GM12878 (cell line): ENCODE data around the gene PLD5. TPM values are rescaled to one million over a fixed set of nuclear protein-coding genes. Genes with fewer than 3 reads are reported as not detected.

Experiments used
- ATAC-seq: fragments of 200-7000 bp; cut with Tn5 transposase; 3 replicates; pipeline ENCODE4 v1.9.1; 2020; ENCODE audit warnings: mild to moderate bottlenecking, moderate library complexity
- BruUV-seq: library from RNA; stranded (reverse); fragments of 400-500 nt; replicated peaks from 2 replicates; lab custom pipeline; 2021; lab: Mats Ljungman, UMichigan
- CTCF ChIA-PET: fragments of 300-600 bp; sonication (Branson Sonifier 250); formaldehyde crosslinking; extraction: SDS; loops from one replicate; lab custom pipeline; 2021; ENCODE audit warnings: inconsistent platforms; lab: Yijun Ruan, JAX
- POLR2A ChIA-PET: fragments of 350-600 bp; formaldehyde crosslinking; extraction: SDS; loops from one replicate; lab custom pipeline; 2021; ENCODE audit warnings: inconsistent platforms; lab: Charles Lee
- RAD21 ChIA-PET: fragments of 300-600 bp; sonication (Branson Sonifier 250); formaldehyde crosslinking; loops from one replicate; lab custom pipeline; 2023; ENCODE audit warnings: antibody characterized with exemption; ENCODE audit not compliant: unreplicated experiment; lab: Charles Lee
- SMC1A ChIA-PET: fragments of 300-600 bp; sonication (Branson Sonifier 250); formaldehyde crosslinking; loops from one replicate; lab custom pipeline; 2023; ENCODE audit not compliant: unreplicated experiment, uncharacterized antibody; lab: Charles Lee
- DNase-seq: peaks from one replicate; pipeline ENCODE4 v3.0.0-alpha.2; 2011; ENCODE audit warnings: low read depth, low spot score
- FAIRE-seq: peaks from 3 replicates; lab custom pipeline; 2011; peaks lifted over from hg19 to GRCh38; lab: Jason Lieb, UNC
- H2AFZ ChIP-seq: 2 replicates; pipeline ENCODE4 v1.6.0; 2011; ENCODE audit warnings: low read depth, low read length, control low read depth; ENCODE audit not compliant: control insufficient read depth
- H3K27ac ChIP-seq: 2 replicates; pipeline ENCODE4 v1.5.1; 2011; ENCODE audit warnings: control low read depth; ENCODE audit not compliant: control insufficient read depth, insufficient read depth
- H3K27me3 ChIP-seq, 2 experiments: replicated peaks in 1 of 2; 2 replicates each; pipeline versions ENCODE4 v1.6.0 to v1.6.1; 2011; ENCODE audit warnings: low read length in 1 of 2; ENCODE audit not compliant: control insufficient read depth in 2 of 2, insufficient read depth in 2 of 2
- H3K36me3 ChIP-seq, 2 experiments: 2 replicates each; pipeline ENCODE4 v1.5.1; 2011; ENCODE audit warnings: low read length in 1 of 2; ENCODE audit not compliant: control insufficient read depth in 2 of 2, insufficient read depth in 2 of 2
- H3K4me1 ChIP-seq: 2 replicates; pipeline ENCODE4 v1.6.1; 2011; ENCODE audit warnings: mild to moderate bottlenecking, low read length, moderate library complexity, mixed read lengths; ENCODE audit not compliant: control insufficient read depth, insufficient read depth
- H3K4me2 ChIP-seq: 2 replicates; pipeline ENCODE4 v1.6.0; 2011; ENCODE audit warnings: control low read depth; ENCODE audit not compliant: control insufficient read depth, insufficient read depth
- H3K4me3 ChIP-seq: fragments of 200-600 bp; sonication (generic); 2 replicates; pipeline ENCODE4 v1.5.1; 2016
- H3K79me2 ChIP-seq: 2 replicates; pipeline ENCODE4 v1.6.0; 2011; ENCODE audit warnings: low read length; ENCODE audit not compliant: control insufficient read depth, insufficient read depth
- H3K9ac ChIP-seq: 2 replicates; pipeline ENCODE4 v1.8.0; 2011; ENCODE audit warnings: low read length, control low read depth, mixed read lengths; ENCODE audit not compliant: control insufficient read depth, insufficient read depth
- H3K9me3 ChIP-seq: replicated peaks from 3 replicates; pipeline ENCODE4 v1.5.1; 2011; ENCODE audit warnings: mild to moderate bottlenecking, low read length; ENCODE audit not compliant: control insufficient read depth, insufficient read depth
- H4K20me1 ChIP-seq: 2 replicates; pipeline ENCODE4 v1.6.0; 2011; ENCODE audit not compliant: control insufficient read depth, insufficient read depth
- BHLHE40 ChIP-seq, 2 experiments: fragments of 450-650 bp in 1 of 2; IDR thresholded peaks; 2 replicates each; pipeline ENCODE4 v1.6.1; 2011 to 2017; ENCODE audit warnings: low read depth in 2 of 2, borderline replicate concordance in 1 of 2, improper control_type of control experiment in 1 of 2, low read length in 1 of 2, mild to moderate bottlenecking in 1 of 2
- GATAD2B ChIP-seq: fragments of 450-650 bp; conservative IDR thresholded peaks from 2 replicates; pipeline ENCODE4 v1.6.1; 2017; ENCODE audit warnings: low read depth, mild to moderate bottlenecking, moderate library complexity
- NR2F1 ChIP-seq: fragments of 450-650 bp; conservative IDR thresholded peaks from 2 replicates; pipeline ENCODE4 v1.6.1; 2017; ENCODE audit warnings: mild to moderate bottlenecking
- PAX8 ChIP-seq: fragments of 450-650 bp; IDR thresholded peaks from 2 replicates; pipeline ENCODE4 v1.6.1; 2017; ENCODE audit warnings: mild to moderate bottlenecking, moderate library complexity
- SPI1 ChIP-seq: IDR thresholded peaks from 2 replicates; pipeline ENCODE4 v1.6.1; 2011; ENCODE audit warnings: low read depth, mild to moderate bottlenecking, low read length, moderate library complexity, borderline replicate concordance; ENCODE audit not compliant: insufficient read depth
- ZBED1 ChIP-seq: IDR thresholded peaks from 2 replicates; pipeline ENCODE4 v1.6.1; 2016; ENCODE audit warnings: borderline replicate concordance
- WGBS: methylation state at CpG from one replicate; pipeline ENCODE4 v1.1.6; 2016; ENCODE audit warnings: low lambda C conversion rate; ENCODE audit not compliant: insufficient replicate concordance, insufficient coverage; ENCODE audit errors: missing lambda C conversion rate; 5-methylcytosine and 5-hydroxymethylcytosine counted together
- in situ Hi-C: fragments of 300-500 bp; cut with MboI; formaldehyde crosslinking; loops from 9 replicates; pipeline ENCODE4 v1.14.3; 2018; ENCODE audit warnings: mixed read lengths
- intact Hi-C: fragments of 100-400 bp; cut with micrococcal nuclease; formaldehyde crosslinking; loops from one replicate; pipeline ENCODE4 v1.14.2; 2022; ENCODE audit not compliant: unreplicated experiment
- polyA plus RNA-seq, 11 experiments: library from polyadenylated mRNA; depleted of rRNA in 4 of 11; unstranded in 6 of 11; stranded (reverse) in 5 of 11; fragments of >200 nt; fragmentation: Nextera tagmentation in 4 of 11; fragmentation: Illumina TruSeq in 1 of 11; extraction: Ambion mirVana in 4 of 11; extraction: Trizol in 1 of 11; gene quantifications; 1 replicate in 1 of 11; 2 replicates in 10 of 11; pipeline versions ENCODE4 v1.2.1 to v1.2.3, GENCODE V29; 2011 to 2016; ENCODE audit warnings: inconsistent platforms in 2 of 11, missing spikeins in 2 of 11, low read depth in 1 of 11
- total RNA-seq, 4 experiments: library from RNA; depleted of rRNA in 3 of 4; stranded (reverse); fragments of >200 nt in 3 of 4; fragmentation: Illumina TruSeq in 1 of 4; extraction: Trizol in 1 of 4; gene quantifications; 2 replicates each; pipeline versions ENCODE4 v1.2.1 to v1.2.3, GENCODE V29; 2013 to 2021
- TF ChIP-seq, protein P1 (sequence below): IDR thresholded peaks from 2 replicates; pipeline ENCODE4 v1.6.1; 2012; ENCODE audit warnings: low read length, inconsistent platforms
- TF ChIP-seq, protein P2 (sequence below): fragments of 450-650 bp; IDR thresholded peaks from 2 replicates; pipeline ENCODE4 v1.6.1; 2017; ENCODE audit warnings: mild to moderate bottlenecking, moderate library complexity
- TF ChIP-seq, protein P3 (sequence below): IDR thresholded peaks from 2 replicates; pipeline ENCODE4 v1.6.1; 2012; ENCODE audit warnings: low read depth, low read length, improper control_type of control experiment

Gene PLD5
- total and polyA plus RNA-seq, 10 of the 15 experiments (the other 5 are each of a cell fraction or from before 2014, with no cell fraction given): not detected

DNA sequence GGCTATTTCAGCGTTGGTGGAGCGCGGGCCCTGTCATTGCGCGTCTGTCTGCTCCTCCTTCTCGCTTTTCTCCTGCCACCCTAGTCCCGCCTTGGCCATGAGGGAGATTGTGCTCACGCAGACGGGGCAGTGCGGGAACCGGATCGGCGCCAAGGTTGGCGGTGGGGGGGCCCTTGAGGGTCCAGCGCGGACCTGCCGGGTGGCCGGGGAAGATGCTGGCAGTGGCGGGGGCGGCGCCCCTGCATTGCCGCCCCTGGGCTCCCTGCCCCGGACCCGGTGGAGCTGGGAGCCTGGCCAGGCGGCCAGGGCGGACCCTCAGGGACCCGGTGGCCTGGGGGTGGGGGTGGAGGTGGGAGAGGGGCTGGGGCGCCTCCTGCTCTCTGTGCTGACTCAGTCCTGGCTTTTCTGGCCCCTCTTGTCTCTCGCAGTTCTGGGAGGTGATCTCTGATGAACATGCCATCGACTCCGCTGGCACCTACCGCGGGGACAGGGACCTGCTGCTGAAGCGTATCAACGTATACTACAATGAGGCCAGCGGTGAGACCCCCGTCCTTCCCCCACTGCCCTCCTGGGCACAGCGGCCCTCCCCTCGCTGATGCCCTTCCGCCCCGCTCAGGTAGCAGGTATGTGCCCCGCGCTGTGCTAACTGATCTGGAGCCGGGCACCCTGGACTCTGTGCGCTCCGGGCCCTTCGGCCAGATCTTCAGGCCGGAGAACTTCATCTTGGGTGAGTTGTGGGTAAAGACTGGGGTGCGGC, 467.3 kb downstream of the PLD5 start:
- intact Hi-C loops: no loop called here
- H4K20me1 ChIP-seq: no peaks in the 10 kb centered on the region
- peaks cover 6% of the 10 kb centered on the region; the same call in 1 of the 2 replicates for H3K4me1 ChIP-seq
- H3K27me3 ChIP-seq: no peaks in the 10 kb centered on the region
- FAIRE-seq: no peak
- no peaks in the 10 kb centered on the region for H3K36me3 ChIP-seq
- H3K4me3 ChIP-seq: no peak overlapping the region
- RAD21 ChIA-PET: no interaction called here
- no peak for ATAC-seq
- BruUV-seq: no TSS peak
- TF ChIP-seq, protein P1, sequence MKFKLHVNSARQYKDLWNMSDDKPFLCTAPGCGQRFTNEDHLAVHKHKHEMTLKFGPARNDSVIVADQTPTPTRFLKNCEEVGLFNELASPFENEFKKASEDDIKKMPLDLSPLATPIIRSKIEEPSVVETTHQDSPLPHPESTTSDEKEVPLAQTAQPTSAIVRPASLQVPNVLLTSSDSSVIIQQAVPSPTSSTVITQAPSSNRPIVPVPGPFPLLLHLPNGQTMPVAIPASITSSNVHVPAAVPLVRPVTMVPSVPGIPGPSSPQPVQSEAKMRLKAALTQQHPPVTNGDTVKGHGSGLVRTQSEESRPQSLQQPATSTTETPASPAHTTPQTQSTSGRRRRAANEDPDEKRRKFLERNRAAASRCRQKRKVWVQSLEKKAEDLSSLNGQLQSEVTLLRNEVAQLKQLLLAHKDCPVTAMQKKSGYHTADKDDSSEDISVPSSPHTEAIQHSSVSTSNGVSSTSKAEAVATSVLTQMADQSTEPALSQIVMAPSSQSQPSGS: no peak
- TF ChIP-seq, all 136 proteins: peak for 0
- in situ Hi-C loops: no loop called here
- ChIA-PET SMC1A (no interaction called here), POLR2A (no interaction called here), CTCF (interaction anchor here (0.6 kb wide), 1 partner anchor 508 kb away, joined by 4 read pairs; no protein-coding TSS in a partner anchor)
- Histone ChIP-seq H3K4me2 (no peak overlapping the region), H2AFZ (no peak overlapping the region), H3K27ac (no peak overlapping the region), H3K9me3 (no peaks in the 10 kb centered on the region), H3K79me2 (no peaks in the 10 kb centered on the region), H3K9ac (no peak overlapping the region)
- WGBS: 89% methylated on average over 33 of the region's 49 CpGs
- no peak for DNase-seq

DNA sequence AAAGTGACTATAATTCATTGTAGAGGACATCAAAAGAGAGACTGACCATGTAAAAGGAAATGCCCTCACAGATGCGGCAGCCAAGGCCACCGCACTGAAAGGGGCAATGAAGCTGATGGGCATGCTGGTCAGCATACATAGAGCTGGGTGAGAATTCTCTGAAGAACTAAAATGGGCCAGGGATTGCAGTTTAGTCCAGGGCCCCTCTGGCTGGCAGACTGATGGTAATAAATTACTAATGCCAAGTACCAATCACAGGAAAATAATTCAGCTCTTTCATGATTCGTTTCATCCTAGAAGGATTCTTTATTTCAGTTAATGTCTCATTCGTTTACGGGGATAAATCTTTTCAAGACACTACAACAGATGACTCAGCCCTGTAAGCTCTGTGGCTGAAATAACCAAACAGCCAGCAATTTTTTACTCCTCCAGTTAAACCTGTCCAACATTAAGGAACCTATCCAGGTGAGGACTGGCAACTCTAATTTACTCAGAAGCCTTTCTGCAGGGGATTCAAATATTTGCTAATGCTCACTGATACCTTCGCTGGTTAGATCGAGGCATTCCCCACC, 468.7 kb downstream of the PLD5 start:
- intact Hi-C loops (no loop called here), in situ Hi-C loops (no loop called here)
- no peak overlapping the region for H2AFZ ChIP-seq
- ATAC-seq: no peak
- no peaks in the 10 kb centered on the region for H3K36me3 ChIP-seq
- ChIA-PET SMC1A (no interaction called here), CTCF (no interaction called here), RAD21 (no interaction called here), POLR2A (no interaction called here)
- peaks cover 6% of the 10 kb centered on the region; the same call in 1 of the 2 replicates for H3K4me1 ChIP-seq
- no peaks in the 10 kb centered on the region for H3K9me3 ChIP-seq
- H3K27ac ChIP-seq: no peak overlapping the region
- H3K9ac ChIP-seq: no peak overlapping the region
- no peaks in the 10 kb centered on the region for H3K27me3 ChIP-seq
- BruUV-seq: no TSS peak
- no peak for TF ChIP-seq NR2F1
- TF ChIP-seq GATAD2B: no peak
- no peak for TF ChIP-seq BHLHE40 (IDR thresholded peaks at IDR 0.05; ENCODE audit: borderline replicate concordance in 1 of 2, low read depth in 2 of 2, low read length in 1 of 2)
- TF ChIP-seq, protein P2, sequence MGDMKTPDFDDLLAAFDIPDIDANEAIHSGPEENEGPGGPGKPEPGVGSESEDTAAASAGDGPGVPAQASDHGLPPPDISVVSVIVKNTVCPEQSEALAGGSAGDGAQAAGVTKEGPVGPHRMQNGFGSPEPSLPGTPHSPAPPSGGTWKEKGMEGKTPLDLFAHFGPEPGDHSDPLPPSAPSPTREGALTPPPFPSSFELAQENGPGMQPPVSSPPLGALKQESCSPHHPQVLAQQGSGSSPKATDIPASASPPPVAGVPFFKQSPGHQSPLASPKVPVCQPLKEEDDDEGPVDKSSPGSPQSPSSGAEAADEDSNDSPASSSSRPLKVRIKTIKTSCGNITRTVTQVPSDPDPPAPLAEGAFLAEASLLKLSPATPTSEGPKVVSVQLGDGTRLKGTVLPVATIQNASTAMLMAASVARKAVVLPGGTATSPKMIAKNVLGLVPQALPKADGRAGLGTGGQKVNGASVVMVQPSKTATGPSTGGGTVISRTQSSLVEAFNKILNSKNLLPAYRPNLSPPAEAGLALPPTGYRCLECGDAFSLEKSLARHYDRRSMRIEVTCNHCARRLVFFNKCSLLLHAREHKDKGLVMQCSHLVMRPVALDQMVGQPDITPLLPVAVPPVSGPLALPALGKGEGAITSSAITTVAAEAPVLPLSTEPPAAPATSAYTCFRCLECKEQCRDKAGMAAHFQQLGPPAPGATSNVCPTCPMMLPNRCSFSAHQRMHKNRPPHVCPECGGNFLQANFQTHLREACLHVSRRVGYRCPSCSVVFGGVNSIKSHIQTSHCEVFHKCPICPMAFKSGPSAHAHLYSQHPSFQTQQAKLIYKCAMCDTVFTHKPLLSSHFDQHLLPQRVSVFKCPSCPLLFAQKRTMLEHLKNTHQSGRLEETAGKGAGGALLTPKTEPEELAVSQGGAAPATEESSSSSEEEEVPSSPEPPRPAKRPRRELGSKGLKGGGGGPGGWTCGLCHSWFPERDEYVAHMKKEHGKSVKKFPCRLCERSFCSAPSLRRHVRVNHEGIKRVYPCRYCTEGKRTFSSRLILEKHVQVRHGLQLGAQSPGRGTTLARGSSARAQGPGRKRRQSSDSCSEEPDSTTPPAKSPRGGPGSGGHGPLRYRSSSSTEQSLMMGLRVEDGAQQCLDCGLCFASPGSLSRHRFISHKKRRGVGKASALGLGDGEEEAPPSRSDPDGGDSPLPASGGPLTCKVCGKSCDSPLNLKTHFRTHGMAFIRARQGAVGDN: no peak
- no peak for TF ChIP-seq ZBED1
- TF ChIP-seq, protein P3, sequence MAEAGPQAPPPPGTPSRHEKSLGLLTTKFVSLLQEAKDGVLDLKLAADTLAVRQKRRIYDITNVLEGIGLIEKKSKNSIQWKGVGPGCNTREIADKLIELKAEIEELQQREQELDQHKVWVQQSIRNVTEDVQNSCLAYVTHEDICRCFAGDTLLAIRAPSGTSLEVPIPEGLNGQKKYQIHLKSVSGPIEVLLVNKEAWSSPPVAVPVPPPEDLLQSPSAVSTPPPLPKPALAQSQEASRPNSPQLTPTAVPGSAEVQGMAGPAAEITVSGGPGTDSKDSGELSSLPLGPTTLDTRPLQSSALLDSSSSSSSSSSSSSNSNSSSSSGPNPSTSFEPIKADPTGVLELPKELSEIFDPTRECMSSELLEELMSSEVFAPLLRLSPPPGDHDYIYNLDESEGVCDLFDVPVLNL: no peak
- TF ChIP-seq SPI1: no peak
- TF ChIP-seq PAX8: no peak
- no peak for DNase-seq
- no peak overlapping the region for H3K4me3 ChIP-seq
- WGBS: 55% methylated on average over 7 of the region's 7 CpGs
- no peak for FAIRE-seq
- no peak overlapping the region for H3K4me2 ChIP-seq
- no peaks in the 10 kb centered on the region for H4K20me1 ChIP-seq
- H3K79me2 ChIP-seq: no peaks in the 10 kb centered on the region
